SW480 (cell line): ENCODE results near the gene MARCHF3.
"Not testable (repeated sequence)": the region's sequence is repeated elsewhere in the genome, so short reads cannot be mapped to it uniquely, and the experiment has no call there.

ENCODE experiments used
- DNase-seq: peaks from one replicate; pipeline ENCODE4 v3.0.0-alpha.2; 2016; ENCODE audit warnings: low spot score

The MARCHF3 gene

GRCh38 chr5:127030259-127031146 lies at the start of gene MARCHF3:
Gene MARCHF3, minus strand, starts transcription at chr5:127030558. Its CDS starts 112,387 bp downstream, at chr5:126918171.
- DNase-seq = peak; percentile 95

- DNase-seq = no peak
Observed at GRCh38 chr5:127079994-127080491, 49.7 kb upstream of the MARCHF3 start.

- DNase-seq = no peak
Observed at GRCh38 chr5:127077366-127077765, 47.0 kb upstream of the MARCHF3 start.

GRCh38 chr5:127076315-127077129 lies 46.2 kb upstream of the MARCHF3 start:
- DNase-seq = no peak

- no peak for DNase-seq
Observed at GRCh38 chr5:127074466-127074865, 44.1 kb upstream of the MARCHF3 start.

- DNase-seq = peak; percentile 84
Observed at GRCh38 chr5:127072861-127073846, 42.8 kb upstream of the MARCHF3 start, which contains the start of gene C5orf63. Gene C5orf63, minus strand, starts transcription at chr5:127073502. Its CDS starts 14,507 bp downstream, at chr5:127058995.

GRCh38 chr5:127070243-127070642 lies 39.9 kb upstream of the MARCHF3 start:
- no peak for DNase-seq

- DNase-seq = no peak
Observed at GRCh38 chr5:127068493-127069214, 38.3 kb upstream of the MARCHF3 start.

GRCh38 chr5:127066721-127067120 lies 36.4 kb upstream of the MARCHF3 start:
- no peak for DNase-seq

GRCh38 chr5:127064253-127064840 lies 34.0 kb upstream of the MARCHF3 start:
- DNase-seq = no peak

- DNase-seq = no peak
Observed at GRCh38 chr5:127063257-127063913, 33.0 kb upstream of the MARCHF3 start.

GRCh38 chr5:127061956-127062355 lies 31.6 kb upstream of the MARCHF3 start:
- DNase-seq = no peak

GRCh38 chr5:127061537-127061936 lies 31.2 kb upstream of the MARCHF3 start:
- DNase-seq = no peak

- no peak for DNase-seq
Observed at GRCh38 chr5:127060470-127060985, 30.2 kb upstream of the MARCHF3 start.

- DNase-seq = no peak
Observed at GRCh38 chr5:127056896-127057295, 26.5 kb upstream of the MARCHF3 start.

GRCh38 chr5:127055880-127056653 lies 25.7 kb upstream of the MARCHF3 start:
- DNase-seq = no peak

GRCh38 chr5:127053551-127053950 lies 23.2 kb upstream of the MARCHF3 start:
- DNase-seq = not testable (repeated sequence)

- no peak for DNase-seq
Observed at GRCh38 chr5:127053049-127053448, 22.7 kb upstream of the MARCHF3 start.

GRCh38 chr5:127051591-127051990 lies 21.2 kb upstream of the MARCHF3 start:
- DNase-seq = no peak
